Type B pancreatic cell (in vitro differentiated cells): Measurements from ENCODE around the gene GFRA1. TPM values are rescaled to one million over a fixed set of nuclear protein-coding genes. Genes with fewer than 3 reads are reported as not detected.

ENCODE experiments used
- DNase-seq: peaks from one replicate; pipeline ENCODE4 v3.0.0; 2021; ENCODE audit warnings: mixed read lengths; ENCODE audit not compliant: unreplicated experiment; ENCODE audit errors: extremely low spot score
- H3K27ac Mint-ChIP-seq: 2 replicates; pipeline ENCODE4 v1.8.0; 2021; ENCODE audit warnings: mild to moderate bottlenecking, mixed read lengths
- H3K27me3 Mint-ChIP-seq: 2 replicates; pipeline ENCODE4 v1.8.0; 2021; ENCODE audit warnings: mixed read lengths
- H3K36me3 Mint-ChIP-seq: 2 replicates; pipeline ENCODE4 v1.8.0; 2021; ENCODE audit warnings: mixed read lengths
- H3K4me1 Mint-ChIP-seq: one replicate; pipeline ENCODE4 v1.8.0; 2021; ENCODE audit warnings: mixed read lengths; ENCODE audit not compliant: unreplicated experiment
- H3K4me3 Mint-ChIP-seq: 2 replicates; pipeline ENCODE4 v1.8.0; 2021; ENCODE audit warnings: mild to moderate bottlenecking, mixed read lengths
- H3K9me3 Mint-ChIP-seq: 2 replicates; pipeline ENCODE4 v1.8.0; 2021; ENCODE audit warnings: mixed read lengths
- total RNA-seq: library from RNA; stranded (reverse); gene quantifications from 2 replicates; pipeline ENCODE4 v1.2.1, GENCODE V29; 2021; ENCODE audit warnings: low replicate concordance
- TF ChIP-seq, protein P1 (sequence below): fragments of 200-600 bp; sonication (generic); conservative IDR thresholded peaks from 2 replicates; pipeline ENCODE4 v1.5.0; 2021; ENCODE audit warnings: antibody characterized with exemption, mild to moderate bottlenecking

Gene GFRA1
- total RNA-seq, 1 donor from 2014 or later = 45.6 TPM

DNA sequence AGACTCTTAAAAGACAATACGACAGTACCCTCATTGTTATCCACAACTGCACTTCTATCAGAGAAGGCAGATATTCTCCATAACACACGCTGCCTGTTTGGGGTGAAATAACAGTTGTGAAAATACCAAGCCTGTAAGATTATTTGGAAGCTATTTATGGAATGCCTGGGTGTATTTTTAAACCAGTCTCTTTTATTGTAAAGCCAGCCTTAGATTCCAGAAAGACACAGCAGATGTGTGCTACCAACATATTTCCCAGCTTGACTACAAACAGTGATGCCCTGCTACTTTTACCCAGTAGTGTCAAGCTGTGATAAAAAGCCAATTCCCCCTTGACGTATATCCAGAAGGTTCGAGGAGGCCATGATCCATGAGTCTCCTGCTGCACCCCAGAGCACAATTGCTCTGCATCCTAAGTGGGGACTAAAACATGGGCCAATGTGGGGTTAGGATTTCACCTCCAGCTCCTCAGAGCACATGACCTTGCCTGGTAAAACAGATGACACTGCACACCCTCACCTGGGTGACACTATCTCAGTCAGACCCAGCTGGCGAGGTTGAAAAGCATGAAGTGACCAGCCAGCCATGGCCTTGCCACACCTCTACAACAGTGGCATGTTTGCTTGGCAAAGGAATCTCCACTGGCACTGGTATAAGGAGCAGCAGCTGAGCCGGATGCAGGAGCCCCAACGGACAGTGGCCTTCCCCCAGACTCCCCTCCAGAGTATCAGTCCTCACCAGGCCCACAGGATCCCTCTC lies 62.2 kb downstream of the GFRA1 start:
- Mint-ChIP-seq H3K36me3 (no peaks in the 10 kb centered on the region), H3K4me3 (no peak overlapping the region), H3K9me3 (no peaks in the 10 kb centered on the region), H3K4me1 (peaks cover 52% of the 10 kb centered on the region), H3K27ac (no peak overlapping the region), H3K27me3 (peaks cover 9% of the 10 kb centered on the region)
- TF ChIP-seq, protein P1, sequence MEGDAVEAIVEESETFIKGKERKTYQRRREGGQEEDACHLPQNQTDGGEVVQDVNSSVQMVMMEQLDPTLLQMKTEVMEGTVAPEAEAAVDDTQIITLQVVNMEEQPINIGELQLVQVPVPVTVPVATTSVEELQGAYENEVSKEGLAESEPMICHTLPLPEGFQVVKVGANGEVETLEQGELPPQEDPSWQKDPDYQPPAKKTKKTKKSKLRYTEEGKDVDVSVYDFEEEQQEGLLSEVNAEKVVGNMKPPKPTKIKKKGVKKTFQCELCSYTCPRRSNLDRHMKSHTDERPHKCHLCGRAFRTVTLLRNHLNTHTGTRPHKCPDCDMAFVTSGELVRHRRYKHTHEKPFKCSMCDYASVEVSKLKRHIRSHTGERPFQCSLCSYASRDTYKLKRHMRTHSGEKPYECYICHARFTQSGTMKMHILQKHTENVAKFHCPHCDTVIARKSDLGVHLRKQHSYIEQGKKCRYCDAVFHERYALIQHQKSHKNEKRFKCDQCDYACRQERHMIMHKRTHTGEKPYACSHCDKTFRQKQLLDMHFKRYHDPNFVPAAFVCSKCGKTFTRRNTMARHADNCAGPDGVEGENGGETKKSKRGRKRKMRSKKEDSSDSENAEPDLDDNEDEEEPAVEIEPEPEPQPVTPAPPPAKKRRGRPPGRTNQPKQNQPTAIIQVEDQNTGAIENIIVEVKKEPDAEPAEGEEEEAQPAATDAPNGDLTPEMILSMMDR = no peak
- no peak for DNase-seq

DNA sequence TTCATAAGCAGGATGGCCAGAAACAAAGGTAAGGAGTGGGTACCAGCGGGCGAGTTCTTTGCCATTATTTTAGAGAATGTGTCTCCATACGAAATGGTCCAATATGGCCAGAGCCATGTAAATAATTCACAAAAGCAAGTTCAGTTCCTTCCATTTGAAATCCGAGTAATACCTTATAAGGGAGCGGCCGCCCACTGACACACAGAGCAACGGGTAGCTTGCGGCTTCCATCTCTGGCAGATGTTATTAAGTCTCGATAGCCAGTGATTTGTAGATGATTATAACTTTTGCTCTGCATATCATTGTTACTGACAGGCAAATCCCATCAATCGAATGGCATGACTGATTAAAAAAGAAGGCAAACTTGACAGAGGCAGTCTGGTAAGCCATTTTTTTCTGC lies 63.2 kb downstream of the GFRA1 start:
- no peaks in the 10 kb centered on the region for H3K36me3 Mint-ChIP-seq
- DNase-seq = no peak
- H3K4me3 Mint-ChIP-seq = no peak overlapping the region
- H3K27ac Mint-ChIP-seq = no peak overlapping the region
- peaks cover 44% of the 10 kb centered on the region for H3K4me1 Mint-ChIP-seq
- no peaks in the 10 kb centered on the region for H3K9me3 Mint-ChIP-seq
- TF ChIP-seq, protein P1 = no peak
- H3K27me3 Mint-ChIP-seq = peaks cover 5% of the 10 kb centered on the region

DNA sequence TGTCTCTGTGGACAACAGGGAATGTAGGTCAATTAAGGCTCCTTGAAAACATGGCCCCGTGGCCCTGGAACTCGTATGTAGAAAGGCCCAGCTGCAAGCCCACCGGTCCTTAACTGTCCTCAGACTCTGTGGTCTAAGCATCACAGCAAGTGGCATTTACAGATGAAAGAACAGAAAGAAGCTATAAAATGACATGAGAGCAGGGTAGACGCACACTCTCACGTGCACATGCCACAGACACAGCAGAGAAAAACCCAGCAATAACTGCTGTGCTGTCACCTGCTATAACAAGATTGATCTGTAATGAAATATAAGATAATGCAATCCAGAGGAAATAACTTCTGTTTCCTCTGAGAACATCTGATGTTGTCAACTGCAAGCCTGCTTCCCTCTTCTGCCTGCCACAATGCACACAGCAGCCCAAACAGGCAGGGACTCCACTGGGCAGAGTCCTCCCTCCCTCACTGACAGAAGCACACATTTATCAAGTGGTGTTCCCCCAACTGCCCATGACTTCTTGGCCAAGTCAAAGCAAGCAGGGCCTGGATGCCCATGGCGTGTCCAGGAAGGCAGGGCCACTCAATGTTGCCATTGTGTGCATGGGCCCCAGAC lies 63.9 kb downstream of the GFRA1 start:
- Mint-ChIP-seq H3K27me3 (peaks cover 5% of the 10 kb centered on the region), H3K27ac (no peak overlapping the region), H3K4me3 (no peak overlapping the region), H3K4me1 (peaks cover 44% of the 10 kb centered on the region), H3K36me3 (no peaks in the 10 kb centered on the region), H3K9me3 (no peaks in the 10 kb centered on the region)
- TF ChIP-seq, protein P1 = no peak
- DNase-seq = no peak

DNA sequence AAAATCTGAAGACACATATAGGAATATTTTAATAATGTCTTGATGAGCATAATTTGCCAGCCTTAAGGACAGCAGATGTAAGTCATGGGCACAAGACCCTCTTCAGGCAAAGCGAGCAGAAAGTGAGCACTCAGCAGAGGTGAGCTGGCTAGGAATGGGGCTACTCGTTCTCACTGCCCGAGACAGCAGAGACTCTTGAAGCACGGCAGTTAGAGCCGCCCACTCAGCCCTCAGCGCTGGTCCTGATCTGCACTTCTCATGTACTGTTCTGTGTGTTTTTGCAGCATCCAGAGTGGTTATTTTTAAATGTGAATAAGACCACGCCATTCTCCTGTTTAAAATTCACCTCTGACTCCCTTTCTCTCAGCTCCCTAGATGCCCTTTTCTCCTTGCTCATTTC lies 65.3 kb downstream of the GFRA1 start:
- Mint-ChIP-seq H3K27me3 (peaks cover 5% of the 10 kb centered on the region), H3K27ac (no peak overlapping the region), H3K4me1 (peaks cover 49% of the 10 kb centered on the region), H3K9me3 (no peaks in the 10 kb centered on the region), H3K36me3 (no peaks in the 10 kb centered on the region), H3K4me3 (no peak overlapping the region)
- no peak for DNase-seq
- TF ChIP-seq, protein P1 = no peak

DNA sequence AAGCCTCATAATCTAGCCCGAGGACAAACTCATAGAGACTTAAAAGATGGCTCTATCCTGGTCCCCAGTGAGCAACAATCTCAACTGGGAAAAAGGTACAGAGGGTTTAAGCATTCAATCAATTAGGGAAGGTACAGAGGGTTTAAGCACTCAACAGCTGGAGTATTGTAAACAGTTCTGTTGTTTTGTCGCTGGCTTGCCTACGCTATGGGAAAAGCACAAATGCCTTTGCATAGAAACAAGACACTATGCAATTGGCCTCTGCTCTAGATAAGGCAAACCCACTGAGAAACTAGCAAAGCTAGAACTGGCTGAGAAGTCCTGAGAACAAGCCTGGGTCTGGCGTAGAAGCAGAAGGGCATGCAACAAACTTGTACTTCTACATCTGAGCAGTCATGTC lies 69.3 kb downstream of the GFRA1 start:
- TF ChIP-seq, protein P1 = no peak
- Mint-ChIP-seq H3K9me3 (no peaks in the 10 kb centered on the region), H3K4me1 (peaks cover 30% of the 10 kb centered on the region), H3K27ac (no peak overlapping the region), H3K36me3 (peaks cover 3% of the 10 kb centered on the region), H3K4me3 (no peak overlapping the region), H3K27me3 (peaks cover 5% of the 10 kb centered on the region)
- DNase-seq = no peak
